ENCODE data around the gene VANGL1. TPM values are rescaled to one million over a fixed set of nuclear protein-coding genes. Genes with fewer than 3 reads are reported as not detected.

Gene VANGL1
- total RNA-seq, 1 experiment from 2014 or later, result 13.6 TPM

- WGBS (ENCODE audit: extremely low coverage, insufficient read length, low lambda C conversion rate), result no CpG with 5 or more reads among the region's 10 CpGs
- Mint-ChIP-seq H3K36me3 (ENCODE audit: insufficient read depth in 1 of 3, low read depth in 3 of 3) (no peaks in the 10 kb centered on the region), H3K27ac (no peak overlapping the region), H3K9me3 (peaks cover 0 to 4% of the 10 kb centered on the region in 2 experiments; a peak in 1 of 5 replicates), H3K4me3 (no peak overlapping the region), H3K27me3 (ENCODE audit: low read depth) (peaks cover 2% of the 10 kb centered on the region; the same call in 1 of the 2 replicates), H3K4me1 (peaks cover 18 to 21% of the 10 kb centered on the region in 2 experiments)
- Histone ChIP-seq H4K91ac (ENCODE audit: insufficient read length, low read depth, low read length) (no peak overlapping the region), H3K4ac (ENCODE audit: low read depth, low read length) (no peak overlapping the region), H2BK12ac (ENCODE audit: insufficient read length, low read depth, low read length) (no peak overlapping the region), H3K23ac (ENCODE audit: insufficient read length, low read depth, low read length) (no peak overlapping the region), H3K4me2 (ENCODE audit: insufficient read depth, insufficient read length, low read length) (no peak overlapping the region), H3K56ac (ENCODE audit: insufficient read length, low read depth, low read length) (no peak overlapping the region), H4K8ac (replicated peaks; ENCODE audit: insufficient read length, low read depth, low read length) (no peak overlapping the region), H2AK5ac (ENCODE audit: insufficient read length, low read length) (no peak overlapping the region), H3K27me3 (ENCODE audit: insufficient read depth, low read length) (no peaks in the 10 kb centered on the region), H3K79me1 (ENCODE audit: insufficient read depth, low read depth, low read length, poor library complexity, severe bottlenecking) (no peaks in the 10 kb centered on the region), H3T11ph (ENCODE audit: low read length) (no peak overlapping the region), H3K9ac (ENCODE audit: extremely low read depth, insufficient read length, low read length) (no peak overlapping the region), H2BK15ac (ENCODE audit: low read depth, low read length) (no peak overlapping the region), H2BK5ac (ENCODE audit: insufficient read length, low read length) (no peak overlapping the region), H2BK20ac (ENCODE audit: low read depth, low read length, poor library complexity, severe bottlenecking) (no peak overlapping the region), H3K18ac (ENCODE audit: insufficient read length, low read depth, low read length) (no peak overlapping the region), H3K27ac (ENCODE audit: insufficient read length, low read depth, low read length) (no peak overlapping the region), H3K4me1 (ENCODE audit: insufficient read depth, low read length) (no peaks in the 10 kb centered on the region; the same call in 1 of the 2 replicates), H3K79me2 (ENCODE audit: insufficient read depth, low read length) (no peaks in the 10 kb centered on the region), H2AFZ (ENCODE audit: low read length) (no peak overlapping the region), H3K23me2 (ENCODE audit: insufficient read length, low read depth, low read length, poor library complexity, severe bottlenecking) (no peaks in the 10 kb centered on the region), H4K5ac (ENCODE audit: insufficient read length, low read depth, low read length) (no peak overlapping the region), H2BK120ac (ENCODE audit: low read depth, low read length, poor library complexity, severe bottlenecking) (no peak overlapping the region), H4K20me1 (ENCODE audit: control insufficient read depth, insufficient read depth, insufficient read length) (no peaks in the 10 kb centered on the region), H3K9me3 (ENCODE audit: control insufficient read depth, low read depth, low read length) (no peaks in the 10 kb centered on the region), H3K14ac (ENCODE audit: insufficient read depth, low read length) (no peak overlapping the region)
- DNase-seq, result peak; percentile 43
- TF ChIP-seq CTCF (conservative IDR thresholded peaks at IDR 0.05), result 0 out of 3 replicates have a peak, but pooled peaks have one; percentile 16
These were observed 71.3 kb downstream of the VANGL1 start for GRCh38 chr1:115712911-115713609.

Data from H9 (cell line).